Fibroblast of mammary gland (primary cell): ENCODE measurements around the gene HIF3A.
"Not testable (repeated sequence)": the region's sequence is repeated elsewhere in the genome, so short reads cannot be mapped to it uniquely, and the experiment has no call there.

Experiments used
- DNase-seq: peaks from one replicate; pipeline ENCODE4 v3.0.0-alpha.2; 2010; ENCODE audit warnings: low read depth
- H3K4me3 ChIP-seq: 2 replicates; pipeline ENCODE4 v1.5.1; 2011; ENCODE audit warnings: low read depth, mild to moderate bottlenecking, low read length, moderate library complexity; ENCODE audit not compliant: control insufficient read depth
- TF ChIP-seq, protein P1 (sequence below): conservative IDR thresholded peaks from 2 replicates; pipeline ENCODE4 v1.5.1; 2011; ENCODE audit warnings: low read depth, low read length, inconsistent platforms; ENCODE audit not compliant: control insufficient read depth, insufficient read depth

Gene HIF3A

DNA sequence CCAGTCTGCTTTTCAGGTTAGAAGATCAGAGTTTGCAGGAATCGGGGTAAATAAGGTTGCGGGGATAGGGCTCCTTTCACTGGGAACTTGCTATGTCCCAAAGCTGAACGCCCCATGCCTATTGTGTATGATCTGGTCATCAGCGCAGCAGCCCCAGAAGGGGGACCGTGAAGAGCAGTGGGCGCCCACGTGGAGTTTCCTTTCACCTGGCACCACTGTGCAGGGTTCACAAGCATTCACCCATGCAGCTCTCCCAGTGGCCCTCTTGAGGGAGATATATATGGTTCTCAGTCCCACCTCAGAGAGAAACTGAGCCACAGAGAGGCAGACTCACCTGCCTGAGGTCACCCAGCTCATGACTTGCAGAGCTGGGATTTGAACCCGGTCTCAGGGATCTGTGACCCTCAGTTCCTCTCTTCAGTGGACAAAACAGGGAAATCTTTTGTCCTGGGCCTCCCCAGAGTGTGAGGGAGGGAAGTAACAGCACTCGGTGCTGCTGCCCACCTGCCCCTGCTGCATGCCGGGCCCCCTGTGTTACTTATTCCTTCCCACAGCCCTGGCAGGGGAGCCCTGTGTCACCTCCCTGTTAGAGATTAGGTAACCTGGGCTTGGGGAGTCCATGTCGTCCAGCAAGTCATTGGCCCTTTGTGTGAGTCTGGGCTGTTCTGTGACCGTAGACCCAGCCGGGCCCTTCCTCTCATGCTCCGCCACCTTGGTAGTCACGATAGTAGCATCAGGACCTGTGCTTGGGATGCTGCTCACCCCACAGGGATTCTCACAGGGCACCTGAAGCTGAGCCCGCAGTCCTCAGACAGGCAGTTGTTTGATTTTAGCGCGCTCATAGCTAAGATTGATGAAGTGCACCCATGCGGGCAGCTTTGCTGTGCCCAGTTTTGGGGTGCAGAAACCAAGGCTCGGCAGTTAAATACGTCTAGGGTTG is 78.0 kb downstream of the HIF3A start:
- TF ChIP-seq, protein P1, sequence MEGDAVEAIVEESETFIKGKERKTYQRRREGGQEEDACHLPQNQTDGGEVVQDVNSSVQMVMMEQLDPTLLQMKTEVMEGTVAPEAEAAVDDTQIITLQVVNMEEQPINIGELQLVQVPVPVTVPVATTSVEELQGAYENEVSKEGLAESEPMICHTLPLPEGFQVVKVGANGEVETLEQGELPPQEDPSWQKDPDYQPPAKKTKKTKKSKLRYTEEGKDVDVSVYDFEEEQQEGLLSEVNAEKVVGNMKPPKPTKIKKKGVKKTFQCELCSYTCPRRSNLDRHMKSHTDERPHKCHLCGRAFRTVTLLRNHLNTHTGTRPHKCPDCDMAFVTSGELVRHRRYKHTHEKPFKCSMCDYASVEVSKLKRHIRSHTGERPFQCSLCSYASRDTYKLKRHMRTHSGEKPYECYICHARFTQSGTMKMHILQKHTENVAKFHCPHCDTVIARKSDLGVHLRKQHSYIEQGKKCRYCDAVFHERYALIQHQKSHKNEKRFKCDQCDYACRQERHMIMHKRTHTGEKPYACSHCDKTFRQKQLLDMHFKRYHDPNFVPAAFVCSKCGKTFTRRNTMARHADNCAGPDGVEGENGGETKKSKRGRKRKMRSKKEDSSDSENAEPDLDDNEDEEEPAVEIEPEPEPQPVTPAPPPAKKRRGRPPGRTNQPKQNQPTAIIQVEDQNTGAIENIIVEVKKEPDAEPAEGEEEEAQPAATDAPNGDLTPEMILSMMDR: no peak
- DNase-seq: no peak
- H3K4me3 ChIP-seq: no peak overlapping the region

DNA sequence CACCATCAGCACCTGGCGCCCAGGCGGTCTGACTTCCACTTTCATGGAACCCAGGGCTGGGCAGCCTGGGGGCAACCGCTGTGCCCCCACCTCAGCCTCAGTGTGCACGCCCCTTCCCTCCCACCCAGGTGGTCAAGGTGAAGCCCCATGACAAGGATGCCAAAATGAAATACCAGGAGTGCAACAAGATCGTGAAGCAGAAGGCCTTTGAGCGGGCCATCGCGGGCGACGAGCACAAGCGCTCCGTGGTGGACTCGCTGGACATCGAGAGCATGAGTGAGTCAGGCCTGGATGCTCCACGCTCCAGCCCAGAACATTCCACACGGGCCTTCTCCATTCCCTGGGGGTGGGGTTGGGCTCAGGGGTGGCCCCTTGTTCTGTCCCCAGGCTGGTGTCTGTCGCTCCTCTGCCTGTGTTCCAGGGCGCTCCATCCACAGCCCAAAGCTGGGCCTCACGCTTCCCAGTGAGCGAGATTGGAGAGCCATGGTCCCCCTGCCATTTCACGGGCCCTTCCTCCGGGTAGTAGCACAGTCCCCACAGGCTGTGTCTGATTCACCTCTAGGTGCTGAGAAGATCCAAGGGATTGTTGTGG is 78.7 kb downstream of the HIF3A start:
- not testable (repeated sequence) for H3K4me3 ChIP-seq, DNase-seq

DNA sequence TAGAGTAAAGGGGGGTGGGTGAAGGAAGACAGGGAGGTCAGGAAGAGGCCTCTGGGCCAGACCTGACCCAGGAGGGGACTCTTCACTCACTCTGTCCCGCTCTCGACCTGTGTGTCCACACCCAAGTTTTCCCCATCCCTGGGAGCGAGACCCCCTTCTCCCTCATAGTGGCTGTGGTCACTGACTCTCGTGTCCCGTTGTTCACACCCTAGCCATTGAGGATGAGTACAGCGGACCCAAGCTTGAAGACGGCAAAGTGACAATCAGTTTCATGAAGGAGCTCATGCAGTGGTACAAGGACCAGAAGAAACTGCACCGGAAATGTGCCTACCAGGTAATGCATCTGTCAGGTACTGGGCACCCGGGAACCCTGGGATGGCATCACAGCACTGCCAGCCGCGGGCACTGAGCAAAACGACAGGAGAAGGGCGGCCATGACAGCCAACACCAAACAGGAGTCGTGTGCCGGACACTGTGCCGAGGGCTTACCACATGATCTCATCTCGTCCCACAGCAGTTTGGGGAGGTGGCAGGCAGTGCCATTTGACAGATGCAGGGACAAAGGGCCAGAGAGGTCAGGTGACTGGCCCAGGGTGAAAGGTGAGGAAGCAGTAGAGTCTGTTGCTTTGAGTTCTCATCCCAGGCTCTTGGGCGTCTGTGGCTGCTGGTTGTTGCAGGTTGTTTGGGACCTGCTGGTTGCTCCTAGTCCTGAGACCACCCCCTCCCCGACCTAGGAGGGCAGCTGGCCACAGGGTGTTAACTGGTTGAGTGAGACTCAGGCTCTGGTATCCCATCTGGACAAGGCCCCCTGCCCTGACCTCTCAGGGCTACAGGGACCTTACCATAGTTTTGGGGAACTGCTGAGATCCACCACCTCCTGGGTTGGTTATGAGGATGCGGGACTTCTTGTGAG is 79.7 kb downstream of the HIF3A start:
- DNase-seq: no peak
- TF ChIP-seq, protein P1: no peak
- no peak overlapping the region for H3K4me3 ChIP-seq

DNA sequence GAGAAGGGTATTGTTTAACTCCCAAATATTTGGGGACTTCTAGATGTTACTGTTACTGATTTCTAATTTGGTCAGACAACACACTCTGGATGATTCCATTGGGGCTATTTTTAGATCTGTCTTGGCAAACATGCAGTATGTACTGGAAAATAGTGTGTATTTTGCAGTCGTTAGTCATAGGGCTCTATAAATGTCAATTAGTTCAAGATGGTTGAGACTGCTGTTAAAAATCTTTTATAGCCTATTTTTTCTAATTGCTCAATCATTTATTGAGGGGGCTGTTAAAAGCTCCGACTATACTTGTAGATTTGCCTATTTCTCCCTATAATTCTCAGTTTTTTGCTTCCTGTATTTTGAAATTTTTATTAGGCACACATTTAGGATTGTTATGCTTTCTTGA is 81.4 kb downstream of the HIF3A start:
- DNase-seq: peak; percentile 93
- TF ChIP-seq, protein P1: no peak
- H3K4me3 ChIP-seq: no peak overlapping the region

DNA sequence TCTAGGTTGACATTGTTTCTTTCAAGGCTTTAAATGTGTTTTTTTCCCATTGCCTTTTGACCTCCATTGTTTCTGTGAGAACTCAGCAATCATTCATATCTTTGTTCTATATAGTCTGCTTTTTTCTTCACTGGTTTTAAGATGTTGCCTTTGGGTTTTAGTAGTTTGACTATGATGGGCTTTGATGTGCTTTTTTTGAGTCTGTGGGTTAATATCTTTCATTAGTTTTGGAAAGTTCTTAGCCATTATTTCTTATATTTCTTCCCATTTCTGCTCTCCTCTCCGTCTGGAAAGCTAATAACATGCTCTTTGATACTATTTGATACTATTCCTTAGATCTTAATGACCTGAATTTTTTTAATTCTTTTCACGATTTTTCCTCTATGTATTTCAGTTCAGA is 83.8 kb downstream of the HIF3A start:
- no peak for DNase-seq
- no peak overlapping the region for H3K4me3 ChIP-seq
- TF ChIP-seq, protein P1: no peak

DNA sequence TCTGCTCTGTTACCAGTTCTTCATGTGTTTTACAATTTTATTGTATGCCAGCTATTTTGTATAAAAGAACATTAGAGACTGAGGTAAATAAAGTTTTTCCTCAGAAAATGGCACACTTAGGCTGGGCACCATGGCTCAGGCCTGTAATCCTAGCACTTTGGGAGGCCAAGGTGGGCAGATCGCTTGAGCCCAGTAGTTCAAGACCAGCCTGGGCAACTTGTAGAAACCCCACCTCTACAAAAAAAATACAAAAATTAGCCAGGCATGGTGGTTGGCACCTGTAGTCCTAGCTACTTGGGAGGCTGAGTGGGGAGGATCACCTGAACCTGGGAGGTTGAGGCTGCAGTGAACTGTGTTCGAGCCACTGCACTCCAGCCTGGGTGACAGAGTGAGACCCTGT is 84.5 kb downstream of the HIF3A start:
- H3K4me3 ChIP-seq: no peak overlapping the region
- DNase-seq: no peak
- TF ChIP-seq, protein P1: no peak
